ENCODE data around the gene SASH1. TPM values are rescaled to one million over a fixed set of nuclear protein-coding genes. Genes with fewer than 3 reads are reported as not detected.

Gene SASH1
- total RNA-seq, 1 donor from 2014 or later = 10.6 TPM

DNA sequence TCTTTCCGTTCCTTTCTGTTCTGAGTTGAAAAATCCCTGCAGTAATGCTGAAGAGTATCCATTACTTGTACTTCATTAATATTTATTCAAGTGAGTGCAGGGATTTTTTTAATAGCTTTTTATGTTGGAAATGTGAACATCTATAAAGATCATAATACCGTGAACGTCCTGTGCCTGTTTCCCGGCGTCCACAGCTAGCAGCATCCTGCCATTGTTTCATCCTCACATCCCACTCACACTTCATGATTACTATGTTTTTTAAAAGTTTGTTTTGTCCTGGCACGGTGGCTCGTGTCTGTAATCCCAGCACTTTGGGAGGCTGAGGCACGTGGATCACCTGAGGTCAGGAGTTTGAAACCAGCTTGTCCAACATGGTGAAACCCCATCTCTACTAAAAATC is 54.3 kb downstream of the SASH1 start:
- TF ChIP-seq, protein P1, sequence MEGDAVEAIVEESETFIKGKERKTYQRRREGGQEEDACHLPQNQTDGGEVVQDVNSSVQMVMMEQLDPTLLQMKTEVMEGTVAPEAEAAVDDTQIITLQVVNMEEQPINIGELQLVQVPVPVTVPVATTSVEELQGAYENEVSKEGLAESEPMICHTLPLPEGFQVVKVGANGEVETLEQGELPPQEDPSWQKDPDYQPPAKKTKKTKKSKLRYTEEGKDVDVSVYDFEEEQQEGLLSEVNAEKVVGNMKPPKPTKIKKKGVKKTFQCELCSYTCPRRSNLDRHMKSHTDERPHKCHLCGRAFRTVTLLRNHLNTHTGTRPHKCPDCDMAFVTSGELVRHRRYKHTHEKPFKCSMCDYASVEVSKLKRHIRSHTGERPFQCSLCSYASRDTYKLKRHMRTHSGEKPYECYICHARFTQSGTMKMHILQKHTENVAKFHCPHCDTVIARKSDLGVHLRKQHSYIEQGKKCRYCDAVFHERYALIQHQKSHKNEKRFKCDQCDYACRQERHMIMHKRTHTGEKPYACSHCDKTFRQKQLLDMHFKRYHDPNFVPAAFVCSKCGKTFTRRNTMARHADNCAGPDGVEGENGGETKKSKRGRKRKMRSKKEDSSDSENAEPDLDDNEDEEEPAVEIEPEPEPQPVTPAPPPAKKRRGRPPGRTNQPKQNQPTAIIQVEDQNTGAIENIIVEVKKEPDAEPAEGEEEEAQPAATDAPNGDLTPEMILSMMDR (conservative IDR thresholded peaks at IDR 0.05; ENCODE audit: low read depth, low read length) = no peak
- no peak overlapping the region for H3K4me3 ChIP-seq (ENCODE audit: low read depth, low read length)
- DNase-seq (ENCODE audit: low read depth) = no peak

GRCh38 chr6:148398244-148398643 is 55.6 kb downstream of the SASH1 start:
- H3K4me3 ChIP-seq (ENCODE audit: low read depth, low read length) = no peak overlapping the region
- TF ChIP-seq, protein P1 (conservative IDR thresholded peaks at IDR 0.05; ENCODE audit: low read depth, low read length) = no peak
- no peak for DNase-seq (ENCODE audit: low read depth)

DNA sequence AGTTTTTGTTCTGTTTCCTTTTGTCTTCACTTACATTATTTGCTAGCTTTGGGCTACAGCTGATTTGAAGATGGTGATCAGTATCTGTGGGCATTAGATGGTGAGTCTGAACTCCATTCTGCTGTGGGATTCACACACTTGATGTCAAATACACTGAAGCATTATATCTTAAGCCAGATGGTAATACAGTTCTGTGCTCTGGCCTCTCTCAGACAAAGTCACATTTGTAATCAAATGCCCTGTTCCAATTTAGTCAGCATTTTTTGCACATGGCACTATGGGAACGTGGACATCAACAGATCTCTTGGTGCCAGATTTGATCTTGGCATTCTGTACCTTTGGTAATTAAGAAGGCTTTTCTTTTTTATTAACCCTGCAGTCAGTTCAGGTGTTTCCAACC is 56.0 kb downstream of the SASH1 start:
- TF ChIP-seq, protein P1 (conservative IDR thresholded peaks at IDR 0.05; ENCODE audit: low read depth, low read length) = no peak
- H3K4me3 ChIP-seq (ENCODE audit: low read depth, low read length) = no peak overlapping the region
- no peak for DNase-seq (ENCODE audit: low read depth)

DNA sequence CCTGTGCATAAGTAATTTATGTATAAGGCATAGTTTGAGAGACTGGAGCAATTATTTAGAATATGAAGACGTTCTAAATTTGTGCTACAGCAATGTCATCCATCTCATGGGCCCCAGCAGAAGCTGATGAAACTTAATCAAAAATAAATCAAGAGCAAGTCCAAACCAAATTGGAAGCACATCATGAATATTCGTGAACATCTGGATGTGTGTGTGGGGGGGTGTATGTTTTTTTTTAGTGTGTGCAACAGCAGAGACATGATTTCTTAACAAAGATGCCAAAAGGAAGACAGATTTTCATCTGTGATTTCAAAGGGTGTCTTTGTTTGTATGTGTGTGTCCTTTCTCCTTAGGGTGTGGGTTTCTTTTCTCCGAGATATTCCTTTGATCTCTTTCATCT is 58.9 kb downstream of the SASH1 start:
- TF ChIP-seq, protein P1 (conservative IDR thresholded peaks at IDR 0.05; ENCODE audit: low read depth, low read length) = no peak
- no peak for DNase-seq (ENCODE audit: low read depth)
- no peak overlapping the region for H3K4me3 ChIP-seq (ENCODE audit: low read depth, low read length)

DNA sequence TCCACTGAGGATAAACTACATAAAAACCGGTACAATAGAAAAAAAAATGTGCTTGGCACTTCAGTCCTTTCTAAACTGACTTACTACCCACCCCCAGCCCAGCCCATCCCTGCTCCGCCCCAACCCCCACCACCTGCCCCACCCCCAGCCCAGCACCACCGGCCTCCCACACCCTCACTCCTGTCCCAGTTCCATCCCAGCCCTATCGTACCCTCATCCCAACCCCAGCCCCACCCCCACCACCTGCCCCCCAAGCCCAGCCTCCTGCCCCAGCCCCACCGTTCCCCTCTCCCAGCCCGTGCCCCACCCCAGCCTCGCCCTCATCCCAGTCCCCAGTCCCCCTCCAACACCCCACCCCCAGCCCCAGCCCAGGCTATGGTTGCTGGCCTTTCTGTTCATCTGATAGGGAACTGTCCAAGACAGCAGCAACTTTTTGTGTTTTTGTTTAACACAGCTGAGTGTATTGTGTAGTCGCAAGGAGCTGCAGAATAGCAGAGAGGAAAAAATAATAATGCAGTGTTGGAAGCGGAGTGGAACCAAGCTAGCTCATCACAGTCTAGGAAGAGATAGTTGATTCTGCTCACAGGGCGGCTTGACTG is 61.9 kb downstream of the SASH1 start:
- no peak overlapping the region for H3K4me3 ChIP-seq (ENCODE audit: low read depth, low read length)
- TF ChIP-seq, protein P1 (conservative IDR thresholded peaks at IDR 0.05; ENCODE audit: low read depth, low read length) = no peak
- no peak for DNase-seq (ENCODE audit: low read depth)

DNA sequence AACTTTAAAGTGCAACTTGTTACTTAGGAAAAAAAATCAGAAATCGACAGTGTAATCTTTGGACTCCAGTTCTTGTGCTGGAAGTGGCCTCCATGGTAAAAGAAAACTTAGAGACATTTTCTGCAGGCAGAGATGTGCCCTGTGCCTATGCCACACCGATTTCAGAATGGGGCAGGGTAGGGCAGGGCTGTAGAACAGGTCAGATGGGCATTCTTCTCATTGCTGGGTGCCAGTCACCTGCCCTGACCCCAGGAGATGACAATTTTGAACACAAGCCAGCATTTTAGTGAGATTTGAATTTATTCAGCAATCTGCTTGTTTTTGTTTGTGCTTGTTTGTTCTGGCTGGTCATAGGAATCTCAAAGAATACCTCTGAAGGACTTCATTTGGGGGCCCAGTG is 63.3 kb downstream of the SASH1 start:
- TF ChIP-seq, protein P1 (conservative IDR thresholded peaks at IDR 0.05; ENCODE audit: low read depth, low read length) = no peak

More for the DNA sequence above, 63.3 kb downstream of the SASH1 start:
- no peak for DNase-seq (ENCODE audit: low read depth)
- no peak overlapping the region for H3K4me3 ChIP-seq (ENCODE audit: low read depth, low read length)
